A673 (cell line): ENCODE results near the gene DCTN5. TPM values are rescaled to one million over a fixed set of nuclear protein-coding genes. Genes with fewer than 3 reads are reported as not detected.

Source experiments
- Bru-seq: library from RNA; stranded (reverse); fragments of 400-500 nt; gene quantifications from one replicate; lab custom pipeline; 2021; lab: Mats Ljungman, UMichigan
- BruChase-seq, 2 experiments: library from RNA; stranded (reverse); fragments of 400-500 nt; gene quantifications; one replicate each; lab custom pipeline; 2021; lab: Mats Ljungman, UMichigan
- BruUV-seq: library from RNA; stranded (reverse); fragments of 400-500 nt; replicated peaks from 2 replicates; lab custom pipeline; 2021; lab: Mats Ljungman, UMichigan
- CTCF ChIA-PET: fragments of 300-600 bp; sonication (Branson Sonifier 250); formaldehyde crosslinking; loops from one replicate; lab custom pipeline; 2022; ENCODE audit warnings: antibody characterized with exemption; lab: Charles Lee
- POLR2A ChIA-PET: fragments of 300-600 bp; sonication (Branson Sonifier 250); formaldehyde crosslinking; loops from one replicate; lab custom pipeline; 2022; ENCODE audit warnings: antibody characterized with exemption; ENCODE audit not compliant: low non-redundant PET; lab: Charles Lee
- DNase-seq: peaks from one replicate; pipeline ENCODE4 v3.0.0-alpha.2; 2015; ENCODE audit warnings: low spot score
- H3K27ac ChIP-seq: fragments of 200-600 bp; sonication (generic); 2 replicates; pipeline ENCODE4 v1.5.1; 2016; ENCODE audit warnings: mixed run types, low read depth, mild to moderate bottlenecking, mixed read lengths, antibody characterized with exemption, low read length; ENCODE audit not compliant: poor library complexity, severe bottlenecking
- H3K27me3 ChIP-seq: fragments of 200-600 bp; sonication (generic); replicated peaks from 2 replicates; pipeline ENCODE4 v1.6.1; 2017; ENCODE audit warnings: mixed run types, low read depth, mild to moderate bottlenecking, mixed read lengths, antibody characterized with exemption, low read length; ENCODE audit not compliant: insufficient read depth, poor library complexity
- H3K36me3 ChIP-seq: fragments of 200-600 bp; sonication (generic); 2 replicates; pipeline ENCODE4 v1.6.1; 2016; ENCODE audit warnings: mixed run types, mild to moderate bottlenecking, mixed read lengths, antibody characterized with exemption, low read length; ENCODE audit not compliant: insufficient read depth, poor library complexity, severe bottlenecking
- H3K4me1 ChIP-seq: fragments of 200-600 bp; sonication (generic); 2 replicates; pipeline ENCODE4 v1.6.1; 2017; ENCODE audit warnings: mixed run types, mild to moderate bottlenecking, mixed read lengths, antibody characterized with exemption, low read length; ENCODE audit not compliant: insufficient read depth, poor library complexity, severe bottlenecking
- H3K4me3 ChIP-seq: fragments of 200-600 bp; sonication (generic); 2 replicates; pipeline ENCODE4 v1.5.1; 2016; ENCODE audit warnings: low read depth, mixed run types, mild to moderate bottlenecking, mixed read lengths, low read length; ENCODE audit not compliant: poor library complexity, severe bottlenecking
- H3K9me3 ChIP-seq: fragments of 200-600 bp; sonication (generic); 2 replicates; pipeline ENCODE4 v1.6.1; 2016; ENCODE audit warnings: mixed run types, low read depth, mild to moderate bottlenecking, mixed read lengths, antibody characterized with exemption, low read length; ENCODE audit not compliant: poor library complexity, severe bottlenecking
- EZH2 ChIP-seq: fragments of 200-600 bp; sonication (generic); IDR thresholded peaks from 2 replicates; pipeline ENCODE4 v1.6.1; 2017; ENCODE audit warnings: borderline replicate concordance, low read depth, mild to moderate bottlenecking, mixed read lengths, antibody characterized with exemption, low read length; ENCODE audit not compliant: poor library complexity, severe bottlenecking
- intact Hi-C: fragments of 100-400 bp; cut with micrococcal nuclease; formaldehyde crosslinking; loops from one replicate; pipeline ENCODE4 v1.10.0; 2022; ENCODE audit not compliant: unreplicated experiment
- long read RNA-seq: library from polyadenylated mRNA; stranded (forward); transcript quantifications from one replicate; pipeline ENCODE4 v2.0.0, GENCODE V29; 2022
- total RNA-seq: library from RNA; stranded (reverse); gene quantifications from 2 replicates; pipeline ENCODE4 v1.2.3, GENCODE V29; 2021
- TF ChIP-seq, protein P1 (sequence below): fragments of 300-800, 200-600 bp; sonication (generic); conservative IDR thresholded peaks from 2 replicates; pipeline ENCODE4 v1.5.1; 2017; ENCODE audit warnings: low read depth, mild to moderate bottlenecking, antibody characterized with exemption, low read length, moderate library complexity, mixed read lengths

The DCTN5 gene
- total RNA-seq (83.2 and 95.1 TPM in 2 replicates), Bru-seq, nascent RNA (percentile 83 among the genes with signal in this experiment), BruChase-seq, experiment 1, labeled RNA remaining after a 2-hour chase (percentile 88 among the genes with signal in this experiment), BruChase-seq, experiment 2, labeled RNA remaining after a 6-hour chase (percentile 92 among the genes with signal in this experiment)
- long read RNA-seq, full-length matches to known transcripts, result 106 of 116 reads
- long read RNA-seq, partial matches to known transcripts, result 3 of 116 reads
- long read RNA-seq, other reads (novel, unspliced or antisense), result 7 of 116 reads

DNA sequence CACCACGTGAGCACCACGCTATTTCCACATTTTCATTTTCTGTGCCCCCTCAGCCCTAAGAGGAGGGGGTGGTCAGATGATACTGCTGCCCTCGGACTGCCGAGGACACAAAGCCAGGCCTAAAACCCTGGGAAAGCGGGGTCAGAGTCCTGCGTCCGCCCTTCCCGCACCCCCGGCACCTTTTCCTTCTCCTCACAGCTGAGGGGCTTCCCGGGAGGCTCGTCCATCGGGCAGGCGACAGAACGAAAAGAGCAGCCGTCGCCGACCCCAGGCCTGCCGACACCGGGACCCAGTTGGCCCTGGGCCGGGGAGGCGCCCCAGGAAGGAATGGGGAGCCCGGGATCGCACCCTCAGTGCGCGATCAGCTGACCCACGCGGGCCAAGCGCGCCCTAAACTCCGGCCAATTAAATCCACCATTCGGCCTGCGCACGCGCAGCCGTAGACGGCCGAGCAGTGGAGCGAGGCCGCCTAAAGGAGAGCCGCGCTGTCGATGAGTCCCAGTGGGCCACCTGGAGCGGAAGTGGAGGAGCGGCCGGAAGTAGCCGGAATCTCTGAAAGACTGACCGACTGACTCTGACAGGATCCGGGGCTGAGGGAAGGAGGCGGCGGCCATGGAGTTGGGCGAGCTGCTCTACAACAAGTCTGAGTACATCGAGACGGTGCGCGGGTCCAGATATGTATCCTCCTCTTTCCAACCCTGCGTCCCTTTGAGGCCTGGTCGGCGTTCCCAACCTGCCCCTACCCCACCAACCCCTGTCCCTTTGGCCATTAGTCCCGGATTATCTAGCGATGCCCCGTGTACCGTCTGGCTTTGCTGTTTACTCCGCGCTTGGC lies at the start of gene DCTN5, which contains the start of gene PALB2:
Gene DCTN5, plus strand, starts transcription at position 536 of the 835 bp plus-strand sequence. Its CDS starts 77 bp downstream, at position 613.
Gene PALB2, minus strand, starts transcription at position 380 of the 835 bp plus-strand sequence. Its CDS starts 153 bp downstream, at position 227.
- peak within 1 kb of the TSS; percentile 99 for H3K4me3 ChIP-seq
- no TSS peak for BruUV-seq
- peak within 1 kb of the TSS; percentile 87 for H3K27ac ChIP-seq
- ChIA-PET POLR2A (no interaction called here), CTCF (no interaction called here)
- H3K36me3 ChIP-seq, result peaks cover 35% of the 10 kb centered on the region
- no peaks in the 10 kb centered on the region for H3K9me3 ChIP-seq
- intact Hi-C loops, result loop anchor here (2.0 kb wide), 1 partner anchor 38 kb away; the partner anchor contains the start of gene PLK1
- H3K4me1 ChIP-seq, result peaks cover 14% of the 10 kb centered on the region
- TF ChIP-seq, protein P1, sequence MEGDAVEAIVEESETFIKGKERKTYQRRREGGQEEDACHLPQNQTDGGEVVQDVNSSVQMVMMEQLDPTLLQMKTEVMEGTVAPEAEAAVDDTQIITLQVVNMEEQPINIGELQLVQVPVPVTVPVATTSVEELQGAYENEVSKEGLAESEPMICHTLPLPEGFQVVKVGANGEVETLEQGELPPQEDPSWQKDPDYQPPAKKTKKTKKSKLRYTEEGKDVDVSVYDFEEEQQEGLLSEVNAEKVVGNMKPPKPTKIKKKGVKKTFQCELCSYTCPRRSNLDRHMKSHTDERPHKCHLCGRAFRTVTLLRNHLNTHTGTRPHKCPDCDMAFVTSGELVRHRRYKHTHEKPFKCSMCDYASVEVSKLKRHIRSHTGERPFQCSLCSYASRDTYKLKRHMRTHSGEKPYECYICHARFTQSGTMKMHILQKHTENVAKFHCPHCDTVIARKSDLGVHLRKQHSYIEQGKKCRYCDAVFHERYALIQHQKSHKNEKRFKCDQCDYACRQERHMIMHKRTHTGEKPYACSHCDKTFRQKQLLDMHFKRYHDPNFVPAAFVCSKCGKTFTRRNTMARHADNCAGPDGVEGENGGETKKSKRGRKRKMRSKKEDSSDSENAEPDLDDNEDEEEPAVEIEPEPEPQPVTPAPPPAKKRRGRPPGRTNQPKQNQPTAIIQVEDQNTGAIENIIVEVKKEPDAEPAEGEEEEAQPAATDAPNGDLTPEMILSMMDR, result no peak
- TF ChIP-seq EZH2, result no peak
- no peaks in the 10 kb centered on the region for H3K27me3 ChIP-seq
- peak; percentile 97 for DNase-seq

DNA sequence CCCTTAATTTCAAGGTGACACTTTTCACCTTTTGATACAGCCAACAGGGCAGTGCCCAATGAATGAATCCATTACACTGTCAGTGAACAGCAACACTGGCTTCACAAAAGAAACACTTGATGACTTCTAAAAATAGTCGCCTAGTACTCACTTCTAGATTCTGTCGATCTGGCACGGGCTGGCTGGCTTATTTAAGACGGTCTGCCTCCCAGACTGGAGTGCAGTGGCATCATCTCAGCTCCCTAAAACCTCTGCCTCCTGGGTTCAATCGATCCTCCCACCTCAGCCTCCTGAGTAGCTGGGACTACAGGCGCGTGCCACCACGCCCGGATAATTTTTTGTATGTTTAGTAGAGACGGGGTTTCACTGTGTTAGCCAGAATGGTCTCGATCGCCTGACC lies 47.1 kb upstream of the DCTN5 start:
- Histone ChIP-seq H3K36me3 (peaks cover 41% of the 10 kb centered on the region), H3K4me3 (no peak overlapping the region), H3K4me1 (peaks cover 8% of the 10 kb centered on the region), H3K9me3 (no peaks in the 10 kb centered on the region), H3K27ac (no peak overlapping the region), H3K27me3 (no peaks in the 10 kb centered on the region)
- no TSS peak for BruUV-seq
- ChIA-PET POLR2A (no interaction called here), CTCF (no interaction called here)
- TF ChIP-seq, protein P1, result no peak
- no peak for TF ChIP-seq EZH2
- DNase-seq, result no peak
- intact Hi-C loops, result no loop called here

DNA sequence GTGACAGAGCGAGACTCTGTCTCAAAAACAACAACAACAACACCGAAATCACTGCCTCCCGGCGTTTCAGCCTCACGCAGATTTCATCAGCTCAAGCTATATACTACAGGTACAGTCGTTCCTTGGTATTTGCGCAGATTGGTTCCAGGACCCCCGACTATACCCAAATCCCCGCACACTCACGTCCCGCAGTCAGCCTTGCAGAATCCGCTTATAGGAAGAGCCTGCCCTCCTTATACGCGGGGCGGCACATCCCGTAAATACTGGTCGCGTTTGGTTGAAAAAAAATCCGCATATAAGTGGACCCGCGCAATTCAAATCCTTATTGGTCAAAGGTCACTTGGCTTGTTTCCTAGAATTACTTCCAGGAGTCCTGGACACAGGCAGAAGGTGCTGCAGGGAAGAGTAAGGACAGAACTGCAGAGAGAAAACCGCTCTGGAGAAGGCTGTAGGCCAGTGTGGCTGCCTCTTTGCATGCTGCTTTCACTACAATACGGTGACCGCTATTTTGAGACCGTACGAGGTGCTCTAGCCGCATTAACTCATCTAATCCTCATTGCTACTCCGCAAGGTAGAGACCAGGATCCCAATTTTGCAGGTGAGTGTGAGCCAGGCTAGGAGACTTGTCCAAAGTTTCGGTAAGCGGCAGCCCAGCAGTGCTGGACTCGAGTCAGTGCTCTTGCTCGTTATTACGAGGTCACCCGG lies 45.9 kb upstream of the DCTN5 start:
- H3K27me3 ChIP-seq, result no peaks in the 10 kb centered on the region
- BruUV-seq, result TSS peak; percentile 60
- H3K36me3 ChIP-seq, result peaks cover 31% of the 10 kb centered on the region
- ChIA-PET CTCF (no interaction called here), POLR2A (no interaction called here)
- intact Hi-C loops, result no loop called here
- H3K4me3 ChIP-seq, result peak overlapping the region; percentile 89
- TF ChIP-seq, protein P1, result no peak
- no peak for TF ChIP-seq EZH2
- H3K9me3 ChIP-seq, result no peaks in the 10 kb centered on the region
- no peak for DNase-seq
- H3K4me1 ChIP-seq, result peaks cover 8% of the 10 kb centered on the region
- H3K27ac ChIP-seq, result peak overlapping the region; percentile 91
